Thoracic aorta (tissue), 2 donors: ENCODE results near the gene CLDN25. TPM values are rescaled to one million over a fixed set of nuclear protein-coding genes. Genes with fewer than 3 reads are reported as not detected.

Source experiments
- ATAC-seq: fragments of 150-250 bp; one replicate; pipeline ENCODE4 v1.8.0; 2017; ENCODE audit warnings: low read depth; ENCODE audit not compliant: insufficient number of reproducible peaks, low FRiP score
- DNase-seq: peaks from one replicate; pipeline ENCODE4 v3.0.0-alpha.2; 2020; ENCODE audit warnings: low spot score
- H3K27ac ChIP-seq, 2 donors: fragments of 200-600 bp; sonication (generic); 1 replicate in 1 of 2; 2 replicates in 1 of 2; pipeline ENCODE4 v1.5.1; 2016; ENCODE audit warnings: mild to moderate bottlenecking in 2 of 2, moderate library complexity in 2 of 2
- H3K27me3 ChIP-seq: fragments of 200-600 bp; sonication (generic); replicated peaks from 2 replicates; pipeline ENCODE4 v1.6.0; 2016; ENCODE audit warnings: mild to moderate bottlenecking; ENCODE audit not compliant: insufficient read depth
- H3K36me3 ChIP-seq: fragments of 200-600 bp; sonication (generic); one replicate; pipeline ENCODE4 v1.5.1; 2016
- H3K4me1 ChIP-seq, 2 donors: fragments of 200-600 bp; sonication (generic); 1 replicate in 1 of 2; 2 replicates in 1 of 2; pipeline versions ENCODE4 v1.5.1 to v1.6.0; 2016; ENCODE audit warnings: low read depth in 2 of 2, mild to moderate bottlenecking in 1 of 2; ENCODE audit not compliant: control insufficient read depth in 1 of 2
- H3K4me3 ChIP-seq: fragments of 200-600 bp; sonication (generic); 2 replicates; pipeline ENCODE4 v1.5.1; 2016; ENCODE audit warnings: mild to moderate bottlenecking
- H3K9me3 ChIP-seq: fragments of 200-600 bp; sonication (generic); 2 replicates; pipeline ENCODE4 v1.5.1; 2016
- CTCF ChIP-seq: fragments of 200-600 bp; sonication (generic); IDR thresholded peaks from one replicate; pipeline ENCODE4 v1.5.1; 2019; ENCODE audit warnings: antibody characterized with exemption
- total RNA-seq, 2 donors: library from RNA; depleted of rRNA; stranded (reverse); fragments of >200 nt; gene quantifications; one replicate each; pipeline versions ENCODE4 v1.1.0 to v1.2.3, GENCODE V29; 2016

CLDN25 gene
- total RNA-seq, 2 donors from 2014 or later = not detected

- no peaks in the 10 kb centered on the region for H3K27me3 ChIP-seq
- peaks cover 50% of the 10 kb centered on the region for H3K36me3 ChIP-seq
- TF ChIP-seq CTCF = no peak
- DNase-seq (no peak), ATAC-seq (no peak)
- no peak overlapping the region for H3K27ac ChIP-seq
- H3K4me3 ChIP-seq = no peak overlapping the region
- H3K4me1 ChIP-seq = no peaks in the 10 kb centered on the region
- no peaks in the 10 kb centered on the region for H3K9me3 ChIP-seq
These were observed 29.3 kb downstream of the CLDN25 start for GRCh38 chr11:113808931-113809330.

GRCh38 chr11:113814181-113814580, 34.6 kb downstream of the CLDN25 start:
- H3K4me3 ChIP-seq = no peak overlapping the region
- no peak for TF ChIP-seq CTCF
- no peaks in the 10 kb centered on the region for H3K4me1 ChIP-seq
- H3K9me3 ChIP-seq = no peaks in the 10 kb centered on the region
- no peak for ATAC-seq
- no peaks in the 10 kb centered on the region for H3K27me3 ChIP-seq
- no peak overlapping the region for H3K27ac ChIP-seq
- DNase-seq = no peak
- H3K36me3 ChIP-seq = peaks cover 24% of the 10 kb centered on the region

DNA sequence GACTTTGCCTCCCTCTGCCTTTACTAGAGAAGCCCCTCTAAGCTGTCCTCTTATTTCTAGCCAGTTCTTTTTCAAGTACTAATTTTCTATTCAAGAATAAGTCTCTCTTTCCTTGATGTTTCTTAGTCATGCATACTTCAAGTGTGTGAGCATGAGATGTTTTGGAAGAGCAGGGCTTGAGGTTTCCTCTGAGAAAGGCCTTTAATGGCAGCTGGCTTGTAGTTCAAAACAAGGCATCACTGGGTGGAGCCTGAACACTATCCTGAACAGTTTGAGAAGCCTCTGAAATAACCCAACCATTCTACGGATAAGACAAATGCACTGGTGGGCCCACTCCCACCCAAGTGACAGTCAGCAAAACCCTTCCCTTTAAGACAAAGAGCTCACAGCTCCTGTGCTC, 37.6 kb downstream of the CLDN25 start:
- Histone ChIP-seq H3K4me3 (no peak overlapping the region), H3K27ac (no peak overlapping the region), H3K9me3 (no peaks in the 10 kb centered on the region), H3K36me3 (peaks cover 28% of the 10 kb centered on the region), H3K4me1 (no peaks in the 10 kb centered on the region), H3K27me3 (no peaks in the 10 kb centered on the region)
- ATAC-seq (no peak), DNase-seq (no peak)
- TF ChIP-seq CTCF = no peak

DNA sequence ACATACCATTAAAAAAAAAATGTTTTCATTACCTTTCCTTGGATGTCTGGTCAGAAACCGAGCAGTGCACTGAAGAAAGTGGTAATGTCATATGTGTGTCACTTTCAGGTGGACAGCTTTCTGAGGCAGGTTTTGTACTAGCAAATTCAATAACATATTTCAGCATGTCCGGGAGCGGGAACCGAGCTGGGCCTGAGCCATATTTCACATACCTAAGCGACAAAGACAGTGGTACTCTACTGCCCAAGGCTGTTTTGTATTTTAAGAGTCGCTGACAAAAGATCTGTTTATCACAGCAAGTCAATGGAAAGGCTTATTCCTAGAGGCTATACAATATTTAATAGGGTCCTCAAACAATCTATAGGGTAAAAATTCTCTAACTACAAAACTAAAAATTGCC, 38.0 kb downstream of the CLDN25 start:
- Histone ChIP-seq H3K27ac (no peak overlapping the region), H3K4me1 (no peaks in the 10 kb centered on the region), H3K9me3 (no peaks in the 10 kb centered on the region), H3K36me3 (peaks cover 28% of the 10 kb centered on the region), H3K27me3 (no peaks in the 10 kb centered on the region), H3K4me3 (no peak overlapping the region)
- no peak for TF ChIP-seq CTCF
- DNase-seq = no peak
- no peak for ATAC-seq

GRCh38 chr11:113818426-113818825, 38.8 kb downstream of the CLDN25 start:
- peaks cover 22% of the 10 kb centered on the region for H3K36me3 ChIP-seq
- H3K4me3 ChIP-seq = no peak overlapping the region
- H3K27ac ChIP-seq = no peak overlapping the region
- ATAC-seq (no peak), DNase-seq (no peak)
- no peaks in the 10 kb centered on the region for H3K27me3 ChIP-seq
- no peaks in the 10 kb centered on the region for H3K9me3 ChIP-seq
- no peak for TF ChIP-seq CTCF
- H3K4me1 ChIP-seq = no peaks in the 10 kb centered on the region
